SKM-1 (cell line): Measurements from ENCODE around the gene CAPN5.
A peak's percentile ranks its signal among the peaks of the same experiment; 100 is the strongest.
"Not testable (repeated sequence)": the region's sequence is repeated elsewhere in the genome, so short reads cannot be mapped to it uniquely, and the experiment has no call there.

Source experiments
- DNase-seq: peaks from one replicate; lab custom pipeline; 2025; ENCODE audit not compliant: unreplicated experiment; lab: John Stamatoyannopoulos, UW

CAPN5 gene

DNA sequence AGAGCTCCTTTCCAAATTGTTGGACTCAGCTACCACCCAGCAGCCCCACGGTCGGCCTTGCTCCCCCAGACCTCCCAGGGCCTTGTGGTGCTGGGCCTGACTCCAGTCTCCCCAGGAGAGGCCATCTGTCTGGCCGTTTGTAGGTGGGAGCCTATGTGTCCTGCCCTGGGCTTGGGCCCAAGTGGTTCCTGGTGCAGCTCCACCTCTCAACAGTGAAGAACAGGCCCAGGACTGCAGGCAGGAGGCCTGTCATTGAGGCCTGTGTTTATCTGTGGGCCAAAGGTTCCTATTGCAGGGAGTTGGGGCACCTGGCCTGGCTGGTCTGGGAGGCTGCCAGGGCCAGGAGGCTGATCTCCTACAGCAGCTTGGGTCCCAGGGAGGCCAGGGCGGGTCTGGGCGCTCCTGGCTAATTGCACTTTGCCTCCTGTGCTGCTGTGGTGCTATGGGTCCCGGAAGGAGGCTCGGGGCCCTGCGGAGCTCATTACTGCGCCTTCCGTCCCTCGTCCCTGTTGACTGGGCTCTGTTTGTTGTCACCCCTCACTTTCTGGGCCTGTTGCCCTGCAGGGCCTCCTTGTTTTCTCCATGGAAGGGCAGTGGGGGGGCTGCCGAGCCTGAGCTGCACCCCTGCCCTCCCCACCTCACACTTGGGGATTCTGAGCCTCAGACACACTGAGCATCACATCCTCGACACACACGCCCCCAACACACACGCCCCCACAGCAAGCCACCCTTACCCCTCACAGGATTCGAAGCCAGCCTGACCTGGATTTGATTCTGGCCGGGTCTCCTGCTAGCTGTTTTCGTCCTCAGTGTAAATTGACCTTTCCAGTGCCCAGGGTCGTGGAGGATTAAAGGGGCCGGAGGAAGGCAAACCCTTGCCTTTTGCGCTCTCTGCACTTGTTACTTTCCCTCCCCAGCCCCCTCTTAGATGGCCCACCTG lies 29.1 kb downstream of the CAPN5 start:
- DNase-seq, result no peak

DNA sequence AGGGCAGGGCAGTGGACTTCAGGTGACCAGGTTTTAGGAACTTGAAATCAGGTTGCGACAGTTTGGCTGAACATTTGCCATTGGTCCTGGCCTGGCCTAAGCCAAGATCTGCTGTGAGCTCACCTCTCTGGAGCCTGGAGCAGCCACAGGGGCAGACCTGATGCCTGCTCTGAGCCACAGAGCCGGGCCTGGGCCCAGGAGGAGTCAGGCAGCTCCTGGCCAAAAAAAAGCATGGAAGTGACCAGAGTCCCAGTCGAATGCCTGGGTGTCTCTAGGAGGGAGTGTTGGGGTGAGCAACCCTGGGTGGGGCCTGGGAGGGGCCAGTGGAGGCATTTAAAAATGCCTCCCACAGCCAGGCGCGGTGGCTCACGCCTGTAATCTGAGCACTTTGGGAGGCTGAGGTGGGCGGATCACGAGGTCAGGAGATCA lies 29.8 kb downstream of the CAPN5 start:
- DNase-seq, result no peak

DNA sequence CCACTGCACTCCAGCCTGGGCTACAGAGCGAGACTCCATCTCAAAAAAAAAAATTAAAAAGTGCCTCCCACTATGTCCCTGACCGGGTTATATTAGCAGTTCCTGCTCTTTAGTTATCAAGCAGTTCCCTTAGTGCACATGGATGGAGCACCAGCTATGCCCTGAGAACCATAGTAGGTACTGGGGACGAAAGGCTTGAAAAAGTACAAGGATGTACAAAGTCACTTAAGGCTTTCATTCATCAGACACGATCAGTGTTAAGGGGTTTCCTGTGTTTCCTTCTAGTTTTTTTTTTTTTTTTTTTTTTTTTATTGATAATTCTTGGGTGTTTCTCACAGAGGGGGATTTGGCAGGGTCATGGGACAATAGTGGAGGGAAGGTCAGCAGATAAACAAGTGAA lies 30.4 kb downstream of the CAPN5 start:
- not testable (repeated sequence) for DNase-seq

DNA sequence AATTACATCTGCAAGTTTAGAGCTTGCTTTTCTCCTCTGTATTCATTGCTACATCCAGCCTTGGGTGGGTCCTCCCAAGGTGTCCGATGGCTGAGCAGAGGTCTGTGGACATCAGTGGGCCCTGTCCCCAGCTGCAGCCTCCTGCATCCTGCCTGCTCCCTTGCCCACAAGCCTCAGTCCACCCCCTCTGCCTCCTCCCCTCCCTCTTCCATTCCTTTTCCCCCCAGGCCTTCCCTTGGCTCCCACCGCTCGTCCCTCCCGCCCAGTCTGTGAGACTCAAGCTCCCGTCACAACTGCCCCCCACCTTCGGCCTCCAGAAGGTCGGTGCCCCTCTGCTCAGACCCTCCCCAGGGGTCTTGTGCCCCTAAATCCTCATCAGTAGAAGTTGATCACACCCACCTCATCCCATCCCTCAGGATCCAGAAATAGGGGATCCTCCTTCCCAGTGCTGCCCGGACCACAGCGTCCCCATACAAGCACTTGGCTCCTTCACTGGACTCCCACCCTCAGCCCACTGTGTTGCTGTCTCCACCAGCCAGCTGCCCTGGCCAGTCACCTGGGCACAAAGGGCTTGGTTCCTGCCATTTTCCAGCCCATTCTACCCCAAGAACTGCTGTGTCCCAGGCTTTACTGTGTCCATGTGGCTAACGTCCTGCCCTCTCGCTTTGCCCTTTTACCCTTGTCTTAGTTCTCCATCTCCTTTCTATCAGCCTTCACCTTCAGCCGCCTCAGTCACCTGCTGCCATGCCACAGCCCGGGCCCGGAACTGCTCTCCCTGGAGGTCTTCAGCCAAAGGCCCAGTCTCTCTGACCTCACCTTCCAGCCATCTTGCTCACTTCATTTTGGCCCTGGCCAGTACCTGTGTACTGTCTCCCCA lies 33.6 kb downstream of the CAPN5 start:
- DNase-seq, result no peak

DNA sequence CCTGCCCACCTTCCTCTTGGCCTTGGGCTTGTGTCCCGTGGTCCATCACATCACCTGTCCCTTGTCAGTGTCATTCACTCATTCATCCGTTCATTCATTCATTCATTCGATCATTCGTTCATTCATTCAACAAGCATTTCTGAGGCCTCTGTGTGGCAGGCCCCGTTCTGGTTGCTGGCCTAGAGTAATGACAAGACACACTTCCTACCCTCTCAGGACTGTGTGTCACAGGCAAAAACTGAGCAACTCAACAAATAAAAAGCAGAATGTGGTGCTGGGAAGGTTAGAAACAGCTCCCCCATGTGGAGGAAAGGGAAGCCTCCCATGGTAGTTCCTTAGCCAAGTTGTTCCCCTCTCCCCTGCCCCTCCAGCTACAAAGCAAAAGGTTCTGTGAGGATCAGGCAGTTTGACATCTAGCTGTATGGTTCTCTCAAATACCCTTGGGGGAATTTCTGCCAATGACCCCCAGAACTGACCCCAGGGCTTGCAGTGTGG lies 34.3 kb downstream of the CAPN5 start:
- peak; percentile 53 for DNase-seq

DNA sequence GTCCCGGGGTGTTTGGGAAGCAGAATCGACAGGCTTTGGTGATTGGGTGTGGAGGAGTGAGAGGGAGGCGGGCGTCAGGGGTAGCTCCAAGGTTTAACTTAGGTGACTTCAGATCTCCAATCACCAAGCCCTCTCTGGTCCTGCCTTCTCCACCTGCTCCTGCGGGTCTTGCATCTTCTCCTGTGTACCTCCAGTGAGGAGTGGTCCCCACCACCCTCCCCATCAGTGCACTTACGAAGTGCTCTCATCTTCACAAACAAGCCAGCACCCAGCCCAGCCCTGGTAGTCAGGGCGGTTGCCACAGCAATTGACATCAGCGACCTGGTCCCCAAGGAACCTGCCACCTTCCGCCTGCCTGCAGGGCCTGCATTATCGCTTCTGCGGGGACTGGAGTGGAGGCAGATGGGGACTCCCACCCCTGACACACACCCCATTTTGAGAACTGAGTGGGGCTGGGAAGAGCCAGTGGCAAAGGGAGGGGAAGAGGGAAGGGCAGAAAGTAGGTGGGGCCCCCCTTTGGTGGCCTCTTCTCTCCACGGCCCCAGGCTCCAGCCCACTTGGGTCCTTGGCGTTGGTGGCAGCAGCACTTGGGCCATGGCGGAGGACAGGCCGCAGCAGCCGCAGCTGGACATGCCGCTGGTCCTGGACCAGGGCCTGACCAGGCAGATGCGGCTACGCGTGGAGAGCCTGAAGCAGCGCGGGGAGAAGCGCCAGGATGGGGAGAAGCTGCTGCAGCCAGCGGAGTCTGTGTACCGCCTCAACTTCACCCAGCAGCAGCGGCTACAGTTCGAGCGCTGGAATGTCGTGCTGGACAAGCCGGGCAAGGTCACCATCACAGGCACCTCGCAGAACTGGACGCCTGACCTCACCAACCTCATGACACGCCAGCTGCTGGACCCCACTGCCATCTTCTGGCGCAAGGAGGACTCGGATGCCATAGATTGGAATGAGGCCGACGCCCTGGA lies 35.8 kb downstream of the CAPN5 start, which contains the start of gene OMP:
OMP (plus strand) TSS at position 595 of the 965 bp plus-strand sequence; CDS start at position 595, 0 bp downstream.
- no peak for DNase-seq

DNA sequence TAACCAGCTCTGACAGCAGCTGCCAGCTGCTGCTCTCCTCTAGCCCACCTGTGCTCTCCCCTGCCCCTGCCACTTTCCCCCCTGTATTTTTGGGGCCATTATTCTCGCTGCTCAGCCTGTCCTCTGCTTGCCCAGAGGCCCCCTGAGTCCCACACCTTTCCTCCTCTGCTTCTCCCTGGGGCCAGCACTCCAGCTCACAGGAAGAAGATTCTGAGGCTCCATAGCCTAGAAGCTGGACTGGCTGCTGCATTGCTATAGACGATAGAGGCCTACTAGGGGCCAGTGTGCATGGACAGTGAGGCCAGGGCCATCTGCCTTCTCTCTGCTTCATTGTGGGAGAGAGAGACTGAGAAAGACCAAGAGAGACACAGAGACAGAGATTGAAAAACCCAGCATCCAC lies 36.5 kb downstream of the CAPN5 start:
- DNase-seq, result no peak

DNA sequence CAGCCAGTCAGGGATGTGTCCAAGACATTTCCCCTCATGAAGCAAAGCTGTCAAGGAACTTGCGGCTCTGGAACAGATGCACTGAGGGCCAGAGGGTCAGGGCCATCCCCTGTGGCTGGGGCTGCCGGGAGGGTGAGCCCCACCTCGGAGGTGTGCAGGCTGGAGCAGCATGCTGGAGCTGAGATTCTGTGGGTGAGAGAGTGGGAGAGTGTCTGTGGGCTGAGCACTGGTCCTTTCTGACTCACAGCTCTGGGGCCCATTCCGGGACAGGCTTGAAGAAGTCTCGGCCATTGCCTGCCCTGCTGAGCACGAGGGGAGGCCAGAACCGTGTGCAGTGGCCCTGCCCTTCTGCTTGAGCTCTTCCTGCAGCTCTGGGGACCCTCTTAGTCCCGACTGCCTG lies 38.0 kb downstream of the CAPN5 start:
- DNase-seq, result no peak

DNA sequence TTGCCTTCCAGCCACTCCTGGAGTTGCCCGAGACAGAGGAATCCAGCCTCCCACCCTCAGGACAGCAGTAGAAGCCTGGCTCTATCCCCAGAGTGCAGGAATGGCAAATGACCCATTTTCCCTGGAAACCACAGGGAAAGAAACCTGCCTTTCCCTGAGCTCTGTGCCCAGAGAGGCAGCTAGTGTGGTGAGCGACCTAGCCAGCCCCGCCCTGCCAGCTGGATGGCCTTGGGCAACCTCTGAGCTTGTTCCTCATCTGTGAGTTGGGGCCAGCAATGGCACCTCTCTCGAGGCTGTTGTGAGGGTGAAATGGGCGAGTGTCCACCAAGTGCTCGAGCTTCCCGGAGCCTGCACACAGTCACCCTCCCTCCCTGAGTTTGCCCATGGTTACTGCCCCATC lies 39.5 kb downstream of the CAPN5 start:
- peak; percentile 8 for DNase-seq

DNA sequence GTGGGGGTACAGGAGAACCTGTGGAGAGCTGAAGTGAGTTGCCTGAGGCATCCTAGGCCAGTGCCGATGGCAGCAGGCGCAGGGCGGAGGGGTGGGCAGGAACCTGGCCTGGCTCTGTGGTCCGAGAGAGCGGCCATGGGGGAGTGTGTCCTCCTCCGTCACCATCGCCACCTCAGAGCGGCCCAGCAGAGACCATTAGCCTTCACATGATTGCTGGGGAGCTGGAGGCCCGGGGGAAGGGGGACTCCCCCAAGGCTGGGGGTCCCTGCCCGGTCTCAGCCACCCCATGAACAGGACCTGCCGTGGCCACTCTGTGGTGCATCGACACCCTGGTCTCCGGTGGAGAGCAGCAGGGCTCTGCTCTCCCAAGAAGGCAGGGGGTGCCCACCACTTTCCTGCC lies 40.0 kb downstream of the CAPN5 start:
- DNase-seq, result no peak

DNA sequence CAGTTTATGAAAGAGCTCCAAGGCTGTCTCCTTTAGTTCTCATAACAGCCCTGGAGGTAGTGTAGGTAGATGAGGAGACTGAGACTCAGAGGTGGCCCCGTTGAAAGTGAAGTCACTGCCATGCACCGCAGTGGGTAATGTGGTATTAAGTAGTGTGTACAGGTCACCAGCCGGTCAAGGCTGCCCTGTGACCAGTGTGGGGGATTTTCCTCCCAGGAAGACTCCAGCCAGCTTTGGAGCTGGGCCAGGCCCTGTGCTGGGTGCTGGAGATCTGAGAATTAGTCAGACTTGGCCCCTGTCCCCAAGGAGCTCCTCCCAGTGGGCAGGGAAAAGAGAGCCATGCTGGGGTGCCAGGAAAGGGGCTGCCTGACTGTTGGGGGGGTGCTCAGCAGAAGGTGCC lies 41.2 kb downstream of the CAPN5 start:
- no peak for DNase-seq

DNA sequence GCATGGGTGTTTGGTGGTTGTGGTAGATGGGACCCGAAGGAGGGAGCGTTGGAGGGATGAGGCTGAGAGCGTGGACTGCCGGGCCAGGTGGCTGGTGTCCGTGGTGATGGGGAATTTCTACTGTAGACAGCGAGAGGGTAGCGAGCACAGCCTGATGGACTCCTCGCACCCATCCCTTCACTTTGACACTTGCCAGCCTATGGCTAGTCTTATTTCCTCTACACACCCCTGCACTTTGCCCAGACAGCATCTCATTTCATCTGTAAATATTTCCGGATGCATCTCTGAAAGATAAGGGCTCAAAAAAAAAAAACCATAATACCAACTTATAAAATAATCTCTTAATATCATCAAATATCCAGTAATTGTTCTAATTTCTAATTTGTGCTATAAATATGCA lies 41.7 kb downstream of the CAPN5 start:
- no peak for DNase-seq

DNA sequence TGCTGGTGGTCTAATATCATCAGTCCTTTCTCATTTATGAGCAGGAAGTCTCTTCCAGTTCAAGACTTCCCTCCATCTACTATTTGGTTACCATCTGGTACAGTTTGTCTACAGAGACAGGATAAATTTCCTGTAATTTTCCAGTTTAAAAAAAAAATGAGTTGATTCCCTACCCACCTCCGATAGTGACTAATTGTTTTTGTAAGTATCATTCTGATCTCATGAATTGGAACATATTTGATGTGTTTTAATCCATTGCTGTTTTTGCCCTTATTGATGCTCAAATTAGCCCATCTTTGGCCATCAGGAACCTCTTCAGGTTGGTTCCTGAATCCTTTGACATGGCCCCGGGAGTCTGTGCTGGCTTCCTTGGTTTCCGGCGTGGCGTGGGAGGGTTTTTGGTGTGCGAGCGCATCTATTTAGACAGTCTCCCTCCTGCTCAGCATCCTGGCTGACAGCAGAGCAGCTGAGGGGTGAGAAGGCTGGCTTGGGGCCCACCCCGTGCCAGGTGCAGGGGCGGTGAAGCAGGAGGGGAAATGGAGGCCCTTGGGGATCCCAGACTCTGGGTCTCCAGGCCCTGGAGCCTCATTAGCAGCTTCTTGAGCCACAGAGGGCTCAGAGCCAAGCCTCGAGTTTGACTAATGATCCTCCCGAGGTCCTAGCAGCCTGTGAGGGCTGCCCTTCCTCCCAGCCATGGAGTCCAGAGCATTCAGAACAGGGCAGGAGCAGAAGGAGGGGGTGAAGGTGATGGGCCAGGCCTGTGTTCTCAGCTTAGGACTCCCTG lies 42.7 kb downstream of the CAPN5 start:
- DNase-seq, result no peak

DNA sequence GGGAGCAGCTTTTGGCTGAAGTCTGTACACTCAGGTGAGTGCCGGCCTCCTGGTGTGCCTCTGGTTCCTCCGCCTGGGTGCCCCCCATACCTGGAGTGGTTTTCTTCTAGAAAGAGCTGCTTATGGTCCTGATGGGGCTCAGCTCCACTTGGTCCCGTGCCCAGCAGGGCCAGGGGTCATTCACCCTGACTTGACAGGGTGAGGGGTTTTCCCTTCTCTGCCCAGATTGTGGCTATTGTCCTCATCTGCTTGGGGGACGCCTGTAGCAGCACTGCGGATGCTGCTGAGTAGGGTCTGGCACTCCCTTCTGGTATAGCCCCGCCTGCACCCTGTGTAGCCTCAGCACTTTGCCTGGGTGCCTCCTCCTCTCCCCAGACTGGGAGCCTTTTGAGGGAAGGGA lies 44.1 kb downstream of the CAPN5 start:
- no peak for DNase-seq

DNA sequence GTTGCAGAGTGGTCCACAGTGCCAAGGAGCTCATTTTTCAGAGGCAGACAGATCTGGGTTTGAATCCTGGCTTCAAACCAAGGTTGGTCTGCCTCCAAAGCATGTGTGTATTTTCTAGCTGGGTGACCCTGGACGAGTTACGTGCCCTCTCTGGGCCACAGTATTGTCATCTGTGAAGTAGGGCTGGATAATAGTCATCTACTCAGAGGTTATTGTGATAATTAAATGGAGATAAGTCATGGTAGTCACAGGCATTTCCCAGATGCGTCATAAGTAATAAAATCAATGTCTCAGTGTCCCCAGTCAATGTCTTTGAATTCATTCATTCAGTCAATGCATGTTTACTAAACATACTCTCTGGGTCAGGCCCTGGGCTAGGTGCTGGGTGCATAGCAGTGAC lies 44.5 kb downstream of the CAPN5 start:
- no peak for DNase-seq

DNA sequence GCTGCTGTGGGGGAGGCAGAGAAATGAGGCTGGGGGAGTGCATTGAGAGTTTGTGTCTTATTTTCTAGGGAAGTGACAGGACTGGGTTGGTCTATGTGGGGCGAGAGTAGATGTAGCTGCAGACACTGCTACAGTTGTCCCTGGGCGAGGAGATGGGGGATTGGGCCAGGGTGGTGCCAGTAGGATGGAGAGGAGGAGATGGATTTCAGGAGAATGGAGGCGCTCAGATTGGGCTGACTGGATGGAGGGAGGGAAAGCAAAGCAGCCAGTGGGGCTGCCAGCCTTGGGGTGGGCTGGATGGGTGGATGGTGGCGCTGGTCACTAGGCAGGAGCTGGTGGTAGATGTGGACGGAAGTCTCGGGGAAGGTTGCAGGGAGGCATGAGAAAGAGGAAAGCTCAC lies 45.2 kb downstream of the CAPN5 start:
- no peak for DNase-seq

DNA sequence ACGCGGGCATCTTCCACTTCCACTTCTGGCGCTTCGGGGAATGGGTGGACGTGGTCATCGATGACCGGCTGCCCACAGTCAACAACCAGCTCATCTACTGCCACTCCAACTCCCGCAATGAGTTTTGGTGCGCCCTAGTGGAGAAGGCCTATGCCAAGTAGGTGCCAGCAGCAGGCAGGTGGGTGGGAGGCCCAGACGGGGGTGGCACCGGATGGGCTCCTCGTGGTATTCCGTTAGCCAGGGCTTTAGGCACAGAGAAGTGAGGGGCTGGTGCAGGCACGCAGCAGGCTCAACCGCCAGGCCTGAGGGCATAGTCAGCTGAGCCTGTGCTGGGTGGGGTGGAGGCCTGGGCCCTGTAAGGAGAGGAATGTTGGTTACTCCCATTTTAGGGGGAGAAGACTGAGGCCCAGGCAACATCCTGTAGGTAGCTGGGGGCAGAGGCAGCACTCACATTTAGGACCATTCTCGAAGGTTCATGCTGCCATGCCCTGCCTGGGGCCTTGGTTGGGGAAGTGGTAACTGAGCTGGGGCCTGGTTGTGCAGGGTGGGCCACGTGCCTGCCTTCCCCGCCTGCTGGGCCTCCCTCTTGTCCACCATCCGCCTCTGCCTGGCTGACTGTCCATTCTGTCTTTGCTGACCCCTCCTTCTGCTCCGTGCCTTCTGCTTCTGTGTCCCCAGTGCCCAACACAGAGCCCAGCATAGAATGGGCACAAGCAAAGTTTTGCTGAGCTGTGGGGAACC lies 46.0 kb downstream of the CAPN5 start:
- no peak for DNase-seq

DNA sequence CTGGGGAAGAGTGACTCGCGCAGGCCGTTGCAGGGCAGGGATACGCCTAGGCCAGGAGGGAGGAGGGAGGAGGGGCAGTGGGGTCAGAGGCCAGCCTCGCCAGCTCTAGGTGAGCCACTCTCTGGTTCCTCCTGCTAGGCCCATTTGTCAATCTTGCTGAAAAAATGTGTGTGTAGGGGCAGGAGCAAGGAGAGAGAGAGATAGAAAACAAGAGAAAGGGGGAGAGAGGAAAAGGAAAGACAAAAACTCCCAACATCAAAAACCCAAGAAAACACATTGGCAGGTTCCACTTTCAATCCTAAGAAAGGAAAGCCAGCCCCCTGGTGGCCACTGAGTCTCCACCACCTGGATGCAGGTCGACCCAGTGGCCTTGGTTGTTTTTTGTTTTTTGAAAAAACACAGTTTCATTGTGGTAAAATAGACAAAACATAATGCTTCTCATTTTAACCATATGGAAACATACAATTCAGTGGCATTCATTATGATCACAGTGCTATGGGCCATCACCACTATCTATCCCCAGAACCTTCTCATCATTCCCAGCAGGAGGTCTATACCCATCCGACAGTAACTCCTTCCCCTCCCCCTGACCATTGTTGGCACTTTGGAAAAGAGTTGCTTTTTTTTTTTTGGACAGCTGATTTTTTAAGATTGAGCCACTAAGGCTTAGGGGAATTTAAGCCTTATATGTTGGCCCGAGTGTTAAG lies 46.8 kb downstream of the CAPN5 start:
- DNase-seq, result no peak
